Thymus (tissue), 11 donors: Measurements from ENCODE around the gene LFNG. TPM values are rescaled to one million over a fixed set of nuclear protein-coding genes. Genes with fewer than 3 reads are reported as not detected.

Experiments used
- DNase-seq, 9 donors: peaks; one replicate each; pipeline ENCODE4 v3.0.0-alpha.2; 2013; ENCODE audit warnings: low spot score in 9 of 9, low read depth in 6 of 9, missing footprints in 1 of 9
- H3K27ac ChIP-seq, 2 donors: one replicate each; pipeline ENCODE4 v1.5.1; 2013; ENCODE audit warnings: control low read depth in 1 of 2, low read depth in 1 of 2, low read length in 1 of 2, mild to moderate bottlenecking in 1 of 2, moderate library complexity in 1 of 2
- H3K27me3 ChIP-seq, 2 donors: one replicate each; pipeline ENCODE4 v1.5.1; 2013; ENCODE audit warnings: low read length in 1 of 2; ENCODE audit not compliant: control insufficient read depth in 2 of 2, insufficient read depth in 1 of 2
- H3K36me3 ChIP-seq, 2 donors: one replicate each; pipeline ENCODE4 v1.5.1; 2013; ENCODE audit warnings: low read length in 1 of 2, mild to moderate bottlenecking in 1 of 2, moderate library complexity in 1 of 2; ENCODE audit not compliant: control insufficient read depth in 2 of 2, insufficient read depth in 2 of 2
- H3K4me1 ChIP-seq, 2 donors: one replicate each; pipeline ENCODE4 v1.5.1; 2013; ENCODE audit warnings: low read length in 2 of 2; ENCODE audit not compliant: control insufficient read depth in 2 of 2, insufficient read depth in 2 of 2
- H3K4me3 ChIP-seq, 2 donors: one replicate each; pipeline ENCODE4 v1.5.1; 2013; ENCODE audit warnings: low read length in 2 of 2, control low read depth in 1 of 2, mild to moderate bottlenecking in 1 of 2
- H3K9me3 ChIP-seq, 2 donors: one replicate each; pipeline ENCODE4 v1.5.1; 2013; ENCODE audit warnings: low read length in 1 of 2, mild to moderate bottlenecking in 1 of 2; ENCODE audit not compliant: control insufficient read depth in 2 of 2, insufficient read depth in 1 of 2
- WGBS: extraction: QIAGEN DNeasy Blood & Tissue Kit; methylation state at CpG from one replicate; pipeline ENCODE4 v1.1.7; 2013; 5-methylcytosine and 5-hydroxymethylcytosine counted together
- polyA plus RNA-seq: library from polyadenylated mRNA; stranded (reverse); fragments of 200-250 nt; gene quantifications from one replicate; pipeline ENCODE4 v1.2.3, GENCODE V29; 2013
- total RNA-seq: library from RNA; stranded (reverse); fragments of 120-200 nt; gene quantifications from one replicate; pipeline ENCODE4 v1.2.4, GENCODE V29; 2013
- donor health status: healthy.

LFNG gene
- total and polyA plus RNA-seq, 2 donors = 10.1 to 13.6 TPM

DNA sequence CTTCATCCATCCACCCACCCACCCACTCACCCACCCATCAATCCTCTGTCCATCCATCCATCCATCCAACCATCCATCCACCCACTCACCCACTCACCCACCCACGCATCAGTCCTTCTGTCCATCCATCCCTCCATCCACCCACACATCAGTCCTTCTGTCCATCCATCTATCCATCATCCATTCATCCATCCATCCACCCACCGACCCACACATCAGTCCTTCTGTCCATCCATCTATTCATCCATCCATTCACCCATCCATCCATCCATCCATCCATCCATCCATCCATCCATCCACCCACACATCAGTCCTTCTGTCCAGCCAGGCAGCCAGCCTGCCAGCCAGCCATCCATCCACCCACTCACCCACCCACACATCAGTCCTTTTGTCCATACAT is 27.5 kb upstream of the LFNG start:
- H3K27ac ChIP-seq = no peak overlapping the region
- no peak overlapping the region for H3K4me3 ChIP-seq
- WGBS = 91% methylated on average over 2 of the region's 2 CpGs
- H3K9me3 ChIP-seq = no peaks in the 10 kb centered on the region
- peaks cover 0 to 2% of the 10 kb centered on the region in 2 donors for H3K27me3 ChIP-seq
- DNase-seq = no peak
- peaks cover 0 to 12% of the 10 kb centered on the region in 2 donors for H3K4me1 ChIP-seq
- no peaks in the 10 kb centered on the region for H3K36me3 ChIP-seq

DNA sequence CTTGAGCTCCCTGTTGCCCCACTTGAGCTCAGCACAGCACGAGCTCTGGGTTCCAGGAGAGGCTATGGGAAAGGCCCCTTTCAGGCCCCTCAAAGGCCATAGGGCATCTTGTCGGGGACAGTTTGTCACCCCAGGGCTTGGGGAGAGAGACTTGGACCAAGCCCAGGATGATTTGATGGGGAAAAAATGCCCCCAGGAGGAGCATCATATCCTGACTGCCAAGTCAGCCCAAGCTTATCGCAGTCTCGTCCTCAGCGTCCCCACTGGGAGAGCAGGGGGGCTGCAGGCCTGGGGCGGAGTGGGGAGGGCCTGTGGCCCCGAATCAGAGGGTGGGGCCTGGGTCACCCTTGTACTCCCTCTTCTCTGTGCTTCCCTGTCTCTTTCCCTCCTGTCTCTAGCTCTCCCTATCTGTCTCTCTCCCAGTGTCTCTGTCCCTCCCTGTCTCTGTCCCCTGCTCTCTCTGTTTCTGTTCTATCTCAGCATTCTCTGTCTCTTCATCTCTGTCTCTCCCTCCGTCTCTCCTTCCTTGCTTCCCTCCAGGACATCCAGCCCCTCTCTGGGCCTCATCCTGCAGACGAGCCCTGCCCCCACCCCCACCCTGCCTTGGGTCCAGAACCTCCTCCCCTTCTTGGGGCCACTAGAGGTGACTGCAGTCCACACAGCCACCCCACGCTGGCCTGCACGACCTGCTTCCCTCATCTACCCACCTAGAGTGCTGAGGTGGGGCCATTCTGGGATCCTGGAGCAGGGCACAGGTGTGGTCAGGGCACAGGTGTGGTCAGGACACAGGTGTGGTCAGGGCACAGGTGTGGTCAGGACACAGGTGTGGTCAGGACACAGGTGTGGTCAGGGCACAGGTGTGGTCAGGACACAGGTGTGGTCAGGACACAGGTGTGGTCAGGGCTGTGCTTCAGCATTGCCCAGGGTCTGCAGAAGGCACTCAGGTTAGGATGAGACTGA is 26.1 kb upstream of the LFNG start:
- no peak for DNase-seq
- Histone ChIP-seq H3K4me3 (no peak overlapping the region), H3K27ac (no peak overlapping the region), H3K27me3 (peaks cover 0 to 14% of the 10 kb centered on the region in 2 donors), H3K9me3 (peaks cover 0 to 1% of the 10 kb centered on the region in 2 donors), H3K4me1 (peaks cover 0 to 19% of the 10 kb centered on the region in 2 donors), H3K36me3 (no peaks in the 10 kb centered on the region)
- WGBS = 81% methylated on average over 11 of the region's 11 CpGs

- WGBS = 81% methylated on average over 32 of the region's 32 CpGs
- H3K27me3 ChIP-seq = peaks cover 4 to 15% of the 10 kb centered on the region in 2 donors
- H3K4me3 ChIP-seq = no peak overlapping the region
- peaks cover 0 to 22% of the 10 kb centered on the region in 2 donors for H3K4me1 ChIP-seq
- H3K36me3 ChIP-seq = no peaks in the 10 kb centered on the region
- H3K9me3 ChIP-seq = peaks cover 0 to 1% of the 10 kb centered on the region in 2 donors
- H3K27ac ChIP-seq = no peak overlapping the region
- DNase-seq = no peak
Observed at GRCh38 chr7:2494191-2495130, 25.1 kb upstream of the LFNG start.

GRCh38 chr7:2495418-2496299 is 23.9 kb upstream of the LFNG start:
- Histone ChIP-seq H3K27ac (no peak overlapping the region), H3K4me3 (no peak overlapping the region), H3K36me3 (no peaks in the 10 kb centered on the region), H3K9me3 (peaks cover 0 to 1% of the 10 kb centered on the region in 2 donors), H3K4me1 (peaks cover 0 to 22% of the 10 kb centered on the region in 2 donors), H3K27me3 (peaks cover 4 to 15% of the 10 kb centered on the region in 2 donors)
- 93% methylated on average over 25 of the region's 25 CpGs for WGBS
- no peak for DNase-seq

DNA sequence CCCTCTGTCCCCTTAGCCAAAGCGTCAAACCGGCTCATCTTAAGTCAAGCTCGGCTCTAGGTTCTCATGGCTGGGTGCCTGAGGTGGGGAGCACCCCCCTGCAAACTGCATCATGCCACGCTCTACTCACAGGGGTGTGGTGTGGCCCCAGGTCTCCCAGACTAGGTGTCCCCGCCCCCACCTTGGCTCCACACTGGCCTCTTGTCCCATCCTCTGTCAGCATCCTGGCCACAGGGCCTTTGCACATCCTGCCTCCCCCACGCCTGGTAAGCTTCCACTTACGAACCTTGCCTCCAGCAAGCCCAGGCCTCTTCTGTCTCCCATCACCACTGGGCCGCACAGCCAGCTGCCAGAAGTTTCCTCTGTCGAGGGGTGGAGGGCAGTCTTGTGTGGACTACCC is 23.2 kb upstream of the LFNG start:
- WGBS = 97% methylated on average over 9 of the region's 9 CpGs
- Histone ChIP-seq H3K27ac (no peak overlapping the region), H3K36me3 (no peaks in the 10 kb centered on the region), H3K9me3 (peaks cover 0 to 1% of the 10 kb centered on the region in 2 donors), H3K4me1 (peaks cover 0 to 22% of the 10 kb centered on the region in 2 donors), H3K27me3 (peaks cover 4 to 15% of the 10 kb centered on the region in 2 donors), H3K4me3 (no peak overlapping the region)
- DNase-seq = no peak

GRCh38 chr7:2497065-2497464 is 22.5 kb upstream of the LFNG start:
- no peaks in the 10 kb centered on the region for H3K36me3 ChIP-seq
- peaks cover 4 to 15% of the 10 kb centered on the region in 2 donors for H3K27me3 ChIP-seq
- peaks cover 0 to 1% of the 10 kb centered on the region in 2 donors for H3K9me3 ChIP-seq
- no peak overlapping the region for H3K4me3 ChIP-seq
- whole genome bisulfite sequencing = 97% methylated on average over 3 of the region's 3 CpGs
- no peak for DNase-seq
- H3K27ac ChIP-seq = no peak overlapping the region
- H3K4me1 ChIP-seq = peaks cover 0 to 22% of the 10 kb centered on the region in 2 donors

- peak in 1 of 9 donors; percentile 41 for DNase-seq
- Histone ChIP-seq H3K27me3 (peaks cover 4 to 15% of the 10 kb centered on the region in 2 donors), H3K4me1 (peaks cover 0 to 22% of the 10 kb centered on the region in 2 donors), H3K4me3 (no peak overlapping the region), H3K27ac (peak overlapping the region in 1 of 2 donors; percentile 31), H3K36me3 (no peaks in the 10 kb centered on the region), H3K9me3 (peaks cover 0 to 1% of the 10 kb centered on the region in 2 donors)
- 29% methylated on average over 25 of the region's 25 CpGs for WGBS
Observed at GRCh38 chr7:2497500-2498336, 21.9 kb upstream of the LFNG start.
